Measurements from ENCODE around the gene ANKRD29.

ANKRD29 gene

DNA sequence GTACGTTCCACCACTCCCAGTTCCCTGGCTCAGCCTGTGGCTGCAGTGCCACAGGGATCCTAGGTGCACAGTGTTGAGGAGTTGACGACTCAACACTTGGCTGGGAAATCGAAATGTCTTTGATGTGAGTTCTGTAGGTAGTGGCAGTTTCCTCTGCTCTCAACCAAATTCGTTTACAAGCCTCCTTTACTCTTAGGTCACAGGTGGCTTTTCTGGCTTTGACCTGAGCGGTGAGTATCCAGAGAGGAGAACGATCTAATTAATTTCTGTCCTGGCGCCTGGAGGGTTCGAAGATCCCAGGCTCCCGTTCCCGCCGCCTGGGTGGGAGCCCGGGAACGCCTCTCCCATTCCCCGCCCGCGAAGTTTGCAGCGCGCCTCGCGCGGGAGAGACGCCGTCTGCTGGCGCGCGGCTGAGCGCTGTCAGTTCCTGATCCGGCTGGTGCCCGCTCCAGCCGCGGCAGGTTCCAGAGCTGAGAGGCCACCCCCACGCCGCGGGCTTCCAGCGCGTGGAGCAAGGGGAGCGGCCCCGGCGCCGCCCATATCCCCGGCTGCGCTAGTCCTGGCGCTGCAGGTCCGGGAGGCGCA, 26.4 kb upstream of the ANKRD29 start, which contains the start of gene LAMA3 (continued):
- TF ChIP-seq, protein P1, sequence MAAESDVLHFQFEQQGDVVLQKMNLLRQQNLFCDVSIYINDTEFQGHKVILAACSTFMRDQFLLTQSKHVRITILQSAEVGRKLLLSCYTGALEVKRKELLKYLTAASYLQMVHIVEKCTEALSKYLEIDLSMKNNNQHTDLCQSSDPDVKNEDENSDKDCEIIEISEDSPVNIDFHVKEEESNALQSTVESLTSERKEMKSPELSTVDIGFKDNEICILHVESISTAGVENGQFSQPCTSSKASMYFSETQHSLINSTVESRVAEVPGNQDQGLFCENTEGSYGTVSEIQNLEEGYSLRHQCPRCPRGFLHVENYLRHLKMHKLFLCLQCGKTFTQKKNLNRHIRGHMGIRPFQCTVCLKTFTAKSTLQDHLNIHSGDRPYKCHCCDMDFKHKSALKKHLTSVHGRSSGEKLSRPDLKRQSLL (tag by site-specific recombination; IDR thresholded peaks at IDR 0.05), result peak; percentile 71; the same call in 1 of the 2 replicates
- TF ChIP-seq ZNF335 (tag by site-specific recombination; conservative IDR thresholded peaks at IDR 0.05) (peak; percentile 29), ZEB2 (tag by site-specific recombination; IDR thresholded peaks at IDR 0.05) (peak; percentile 66), ZNF660 (tag by site-specific recombination; IDR thresholded peaks at IDR 0.05) (peak; percentile 67)

DNA sequence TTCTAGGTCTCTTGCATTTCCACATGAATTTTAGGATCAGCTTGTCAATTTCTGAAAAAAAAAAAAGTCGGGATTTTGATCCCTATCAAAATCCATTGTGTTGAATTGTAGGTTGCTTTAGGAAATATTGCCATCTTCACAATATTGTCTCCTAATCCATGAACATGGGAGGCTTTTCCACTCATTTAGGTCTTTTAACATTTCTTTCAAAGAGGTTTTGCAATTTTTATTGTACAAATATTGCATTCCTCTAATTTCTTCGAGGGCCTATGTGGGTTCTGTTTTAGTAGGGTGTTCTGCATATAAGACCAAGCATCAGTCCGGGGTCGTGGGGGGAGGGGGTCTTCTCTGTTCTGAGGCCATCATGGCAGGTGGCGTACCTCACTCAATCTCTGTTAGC, 25.8 kb upstream of the ANKRD29 start:
- CTCF ChIA-PET, result interaction anchor here (0.9 to 1.3 kb wide), 3 partner anchors 14 to 62 kb away, joined by 3 to 5 read pairs (median 4); no protein-coding TSS in a partner anchor
- H3K27ac ChIP-seq (ENCODE audit: extremely low read depth, low read depth, low read length), result peak overlapping the region; percentile 91
- H3K4me1 ChIP-seq (ENCODE audit: control insufficient read depth, insufficient read depth, low read length), result peaks cover 5% of the 10 kb centered on the region
- H3K36me3 ChIP-seq (ENCODE audit: control insufficient read depth in 2 of 2, insufficient read depth in 1 of 2, low read length in 2 of 2), result no peaks in the 10 kb centered on the region; a peak in 1 of 3 replicates
- TF ChIP-seq ZNF792 (tag by site-specific recombination; IDR thresholded peaks at IDR 0.05), result no peak
- TF ChIP-seq IKZF3 (tag by site-specific recombination; IDR thresholded peaks at IDR 0.05), result 0 out of 2 replicates have a peak, but pooled peaks have one; percentile 8
- no peaks in the 10 kb centered on the region for H3K9me3 ChIP-seq (ENCODE audit: control insufficient read depth, insufficient read depth, low read depth, low read length)
- H3K4me3 ChIP-seq (ENCODE audit: low read depth, low read length), result no peak overlapping the region
- POLR2A ChIA-PET, result interaction anchor here (0.8 to 1.2 kb wide), 3 partner anchors 23 to 665 kb away, joined by 3 to 8 read pairs (median 3); no protein-coding TSS in a partner anchor

DNA sequence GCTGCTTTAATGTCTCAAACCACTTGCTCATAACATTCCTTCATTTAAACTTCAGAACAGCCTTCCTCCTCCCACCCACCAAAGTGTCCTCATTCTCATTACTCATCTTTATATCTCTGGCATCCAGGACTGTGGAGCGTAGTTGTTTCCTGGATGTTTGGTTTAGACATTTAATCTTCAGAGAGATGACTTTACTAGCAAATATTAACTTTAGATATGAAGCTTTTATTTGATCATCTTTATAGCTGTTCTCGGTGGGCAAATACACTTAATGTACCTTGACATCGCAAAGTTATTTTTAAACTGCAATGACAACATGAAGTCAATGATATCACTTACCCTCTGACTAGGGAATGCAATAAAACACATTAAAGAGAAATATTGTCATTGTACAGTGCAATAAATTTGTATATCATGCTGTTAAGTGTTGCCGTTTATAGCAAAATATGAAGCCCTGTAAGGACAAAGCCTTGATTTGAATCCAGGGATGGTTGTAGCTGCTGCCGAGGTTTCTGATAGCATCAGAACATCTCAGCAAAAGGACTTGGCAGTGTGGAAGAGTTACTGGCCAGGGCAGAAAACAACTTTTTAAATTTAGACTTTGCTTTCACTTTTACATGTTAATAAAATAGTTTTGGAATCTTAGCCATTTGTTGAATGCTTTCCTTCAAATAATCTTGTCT, 21.9 kb upstream of the ANKRD29 start:
- ChIA-PET CTCF (interaction anchor here (0.8 to 1.5 kb wide), 3 partner anchors 11 to 364 kb away, joined by 3 to 7 read pairs (median 3); no protein-coding TSS in a partner anchor), POLR2A (interaction anchor here (0.6 kb wide), 2 partner anchors 50 to 55 kb away, joined by 3 to 4 read pairs; no protein-coding TSS in a partner anchor)
- Histone ChIP-seq H3K27ac (ENCODE audit: extremely low read depth, low read depth, low read length) (no peak overlapping the region), H3K4me3 (ENCODE audit: low read depth, low read length) (no peak overlapping the region), H3K4me1 (ENCODE audit: control insufficient read depth, insufficient read depth, low read length) (peaks cover 5% of the 10 kb centered on the region; the same call in 1 of the 2 replicates), H3K9me3 (ENCODE audit: control insufficient read depth, insufficient read depth, low read depth, low read length) (no peaks in the 10 kb centered on the region), H3K36me3 (ENCODE audit: control insufficient read depth in 2 of 2, insufficient read depth in 1 of 2, low read length in 2 of 2) (no peaks in the 10 kb centered on the region)
- TF ChIP-seq ZNF292 (tag by site-specific recombination; IDR thresholded peaks at IDR 0.05; ENCODE audit: borderline replicate concordance, low read depth) (no peak), ZNF660 (tag by site-specific recombination; IDR thresholded peaks at IDR 0.05) (no peak), ZFP41 (tag by site-specific recombination; IDR thresholded peaks at IDR 0.05; ENCODE audit: borderline replicate concordance) (no peak), BCL11B (tag by site-specific recombination; IDR thresholded peaks at IDR 0.05; ENCODE audit: low read depth) (peak; percentile 96), GLIS1 (tag by site-specific recombination; IDR thresholded peaks at IDR 0.05) (no peak), ZNF843 (tag by site-specific recombination; IDR thresholded peaks at IDR 0.05) (peak; percentile 100), KLF9 (tag by site-specific recombination; IDR thresholded peaks at IDR 0.05; ENCODE audit: low read depth) (no peak), GLI4 (tag by site-specific recombination; IDR thresholded peaks at IDR 0.05) (no peak), GFI1B (tag by site-specific recombination; IDR thresholded peaks at IDR 0.05) (0 out of 2 replicates have a peak, but pooled peaks have one; percentile 35), ZNF391 (tag by site-specific recombination; IDR thresholded peaks at IDR 0.05; ENCODE audit: borderline replicate concordance, low read depth) (0 out of 2 replicates have a peak, but pooled peaks have one; percentile 44), ZNF311 (tag by site-specific recombination; IDR thresholded peaks at IDR 0.05; ENCODE audit: borderline replicate concordance) (no peak), GLIS2 (tag by site-specific recombination; IDR thresholded peaks at IDR 0.05) (no peak), ZNF707 (tag by site-specific recombination; IDR thresholded peaks at IDR 0.05) (no peak)
- TF ChIP-seq, protein P2, sequence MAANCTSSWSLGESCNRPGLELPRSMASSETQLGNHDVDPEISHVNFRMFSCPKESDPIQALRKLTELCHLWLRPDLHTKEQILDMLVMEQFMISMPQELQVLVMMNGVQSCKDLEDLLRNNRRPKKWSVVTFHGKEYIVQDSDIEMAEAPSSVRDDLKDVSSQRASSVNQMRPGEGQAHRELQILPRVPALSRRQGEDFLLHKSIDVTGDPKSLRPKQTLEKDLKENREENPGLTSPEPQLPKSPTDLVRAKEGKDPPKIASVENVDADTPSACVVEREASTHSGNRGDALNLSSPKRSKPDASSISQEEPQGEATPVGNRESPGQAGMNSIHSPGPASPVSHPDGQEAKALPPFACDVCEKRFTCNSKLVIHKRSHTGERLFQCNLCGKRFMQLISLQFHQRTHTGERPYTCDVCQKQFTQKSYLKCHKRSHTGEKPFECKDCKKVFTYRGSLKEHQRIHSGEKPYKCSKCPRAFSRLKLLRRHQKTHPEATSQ (tag by site-specific recombination; IDR thresholded peaks at IDR 0.05), result no peak
- TF ChIP-seq, protein P3, sequence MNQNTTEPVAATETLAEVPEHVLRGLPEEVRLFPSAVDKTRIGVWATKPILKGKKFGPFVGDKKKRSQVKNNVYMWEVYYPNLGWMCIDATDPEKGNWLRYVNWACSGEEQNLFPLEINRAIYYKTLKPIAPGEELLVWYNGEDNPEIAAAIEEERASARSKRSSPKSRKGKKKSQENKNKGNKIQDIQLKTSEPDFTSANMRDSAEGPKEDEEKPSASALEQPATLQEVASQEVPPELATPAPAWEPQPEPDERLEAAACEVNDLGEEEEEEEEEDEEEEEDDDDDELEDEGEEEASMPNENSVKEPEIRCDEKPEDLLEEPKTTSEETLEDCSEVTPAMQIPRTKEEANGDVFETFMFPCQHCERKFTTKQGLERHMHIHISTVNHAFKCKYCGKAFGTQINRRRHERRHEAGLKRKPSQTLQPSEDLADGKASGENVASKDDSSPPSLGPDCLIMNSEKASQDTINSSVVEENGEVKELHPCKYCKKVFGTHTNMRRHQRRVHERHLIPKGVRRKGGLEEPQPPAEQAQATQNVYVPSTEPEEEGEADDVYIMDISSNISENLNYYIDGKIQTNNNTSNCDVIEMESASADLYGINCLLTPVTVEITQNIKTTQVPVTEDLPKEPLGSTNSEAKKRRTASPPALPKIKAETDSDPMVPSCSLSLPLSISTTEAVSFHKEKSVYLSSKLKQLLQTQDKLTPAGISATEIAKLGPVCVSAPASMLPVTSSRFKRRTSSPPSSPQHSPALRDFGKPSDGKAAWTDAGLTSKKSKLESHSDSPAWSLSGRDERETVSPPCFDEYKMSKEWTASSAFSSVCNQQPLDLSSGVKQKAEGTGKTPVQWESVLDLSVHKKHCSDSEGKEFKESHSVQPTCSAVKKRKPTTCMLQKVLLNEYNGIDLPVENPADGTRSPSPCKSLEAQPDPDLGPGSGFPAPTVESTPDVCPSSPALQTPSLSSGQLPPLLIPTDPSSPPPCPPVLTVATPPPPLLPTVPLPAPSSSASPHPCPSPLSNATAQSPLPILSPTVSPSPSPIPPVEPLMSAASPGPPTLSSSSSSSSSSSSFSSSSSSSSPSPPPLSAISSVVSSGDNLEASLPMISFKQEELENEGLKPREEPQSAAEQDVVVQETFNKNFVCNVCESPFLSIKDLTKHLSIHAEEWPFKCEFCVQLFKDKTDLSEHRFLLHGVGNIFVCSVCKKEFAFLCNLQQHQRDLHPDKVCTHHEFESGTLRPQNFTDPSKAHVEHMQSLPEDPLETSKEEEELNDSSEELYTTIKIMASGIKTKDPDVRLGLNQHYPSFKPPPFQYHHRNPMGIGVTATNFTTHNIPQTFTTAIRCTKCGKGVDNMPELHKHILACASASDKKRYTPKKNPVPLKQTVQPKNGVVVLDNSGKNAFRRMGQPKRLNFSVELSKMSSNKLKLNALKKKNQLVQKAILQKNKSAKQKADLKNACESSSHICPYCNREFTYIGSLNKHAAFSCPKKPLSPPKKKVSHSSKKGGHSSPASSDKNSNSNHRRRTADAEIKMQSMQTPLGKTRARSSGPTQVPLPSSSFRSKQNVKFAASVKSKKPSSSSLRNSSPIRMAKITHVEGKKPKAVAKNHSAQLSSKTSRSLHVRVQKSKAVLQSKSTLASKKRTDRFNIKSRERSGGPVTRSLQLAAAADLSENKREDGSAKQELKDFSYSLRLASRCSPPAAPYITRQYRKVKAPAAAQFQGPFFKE (tag by site-specific recombination; IDR thresholded peaks at IDR 0.05; ENCODE audit: borderline replicate concordance), result no peak
- TF ChIP-seq, protein P4, sequence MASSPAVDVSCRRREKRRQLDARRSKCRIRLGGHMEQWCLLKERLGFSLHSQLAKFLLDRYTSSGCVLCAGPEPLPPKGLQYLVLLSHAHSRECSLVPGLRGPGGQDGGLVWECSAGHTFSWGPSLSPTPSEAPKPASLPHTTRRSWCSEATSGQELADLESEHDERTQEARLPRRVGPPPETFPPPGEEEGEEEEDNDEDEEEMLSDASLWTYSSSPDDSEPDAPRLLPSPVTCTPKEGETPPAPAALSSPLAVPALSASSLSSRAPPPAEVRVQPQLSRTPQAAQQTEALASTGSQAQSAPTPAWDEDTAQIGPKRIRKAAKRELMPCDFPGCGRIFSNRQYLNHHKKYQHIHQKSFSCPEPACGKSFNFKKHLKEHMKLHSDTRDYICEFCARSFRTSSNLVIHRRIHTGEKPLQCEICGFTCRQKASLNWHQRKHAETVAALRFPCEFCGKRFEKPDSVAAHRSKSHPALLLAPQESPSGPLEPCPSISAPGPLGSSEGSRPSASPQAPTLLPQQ (tag by site-specific recombination; IDR thresholded peaks at IDR 0.05), result peak; percentile 96

All from HEK293 (cell line).